ENCODE data around the gene GPR155. TPM values are rescaled to one million over a fixed set of nuclear protein-coding genes. Genes with fewer than 3 reads are reported as not detected.
A peak's percentile ranks its signal among the peaks of the same experiment; 100 is the strongest.

The GPR155 gene
- total RNA-seq, 1 donor from 2014 or later = 1.7 TPM

DNA sequence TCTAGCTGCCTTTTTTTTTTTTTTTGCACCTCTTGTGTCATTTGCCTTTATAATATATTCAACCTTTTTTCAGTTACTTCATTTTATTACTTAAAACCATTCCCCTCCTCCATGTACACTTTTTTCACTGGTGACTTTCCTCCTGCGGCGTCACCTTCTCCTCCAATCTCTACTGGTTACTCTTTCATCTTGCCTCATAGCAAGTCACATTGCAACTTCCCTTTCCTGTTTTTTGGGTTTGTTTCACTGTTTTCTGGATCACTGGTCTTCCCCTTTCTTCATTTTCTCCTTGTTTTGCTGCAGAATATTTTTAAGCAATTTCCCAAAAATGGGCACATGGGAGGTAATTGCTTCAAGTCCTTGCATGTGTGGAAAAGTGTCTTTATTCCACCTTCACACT, 37.7 kb upstream of the GPR155 start:
- no peak for DNase-seq (ENCODE audit: low read depth)
- no peak overlapping the region for H3K4me3 ChIP-seq (ENCODE audit: low read depth, low read length)
- TF ChIP-seq, protein P1, sequence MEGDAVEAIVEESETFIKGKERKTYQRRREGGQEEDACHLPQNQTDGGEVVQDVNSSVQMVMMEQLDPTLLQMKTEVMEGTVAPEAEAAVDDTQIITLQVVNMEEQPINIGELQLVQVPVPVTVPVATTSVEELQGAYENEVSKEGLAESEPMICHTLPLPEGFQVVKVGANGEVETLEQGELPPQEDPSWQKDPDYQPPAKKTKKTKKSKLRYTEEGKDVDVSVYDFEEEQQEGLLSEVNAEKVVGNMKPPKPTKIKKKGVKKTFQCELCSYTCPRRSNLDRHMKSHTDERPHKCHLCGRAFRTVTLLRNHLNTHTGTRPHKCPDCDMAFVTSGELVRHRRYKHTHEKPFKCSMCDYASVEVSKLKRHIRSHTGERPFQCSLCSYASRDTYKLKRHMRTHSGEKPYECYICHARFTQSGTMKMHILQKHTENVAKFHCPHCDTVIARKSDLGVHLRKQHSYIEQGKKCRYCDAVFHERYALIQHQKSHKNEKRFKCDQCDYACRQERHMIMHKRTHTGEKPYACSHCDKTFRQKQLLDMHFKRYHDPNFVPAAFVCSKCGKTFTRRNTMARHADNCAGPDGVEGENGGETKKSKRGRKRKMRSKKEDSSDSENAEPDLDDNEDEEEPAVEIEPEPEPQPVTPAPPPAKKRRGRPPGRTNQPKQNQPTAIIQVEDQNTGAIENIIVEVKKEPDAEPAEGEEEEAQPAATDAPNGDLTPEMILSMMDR (conservative IDR thresholded peaks at IDR 0.05; ENCODE audit: low read depth, low read length) = no peak

DNA sequence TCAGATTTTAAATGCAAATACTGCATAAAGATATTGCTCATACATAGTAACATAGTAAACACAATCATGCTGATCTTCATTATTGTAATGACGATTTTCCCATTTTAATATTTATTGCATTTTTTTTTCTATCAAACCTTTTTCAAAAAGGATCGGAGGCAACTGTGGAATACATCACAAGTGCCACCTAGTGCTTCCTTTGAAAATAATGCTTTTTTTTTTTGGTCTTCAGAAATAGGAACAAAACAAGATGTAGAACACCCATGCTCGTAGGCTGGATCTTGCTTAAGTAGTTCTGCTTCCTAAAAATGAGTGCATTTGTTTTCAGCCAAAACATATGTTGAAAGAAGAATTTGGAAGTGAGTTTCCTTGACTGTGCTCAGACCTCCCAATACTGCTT, 35.7 kb upstream of the GPR155 start:
- no peak overlapping the region for H3K4me3 ChIP-seq (ENCODE audit: low read depth, low read length)
- DNase-seq (ENCODE audit: low read depth) = no peak
- TF ChIP-seq, protein P1 (conservative IDR thresholded peaks at IDR 0.05; ENCODE audit: low read depth, low read length) = peak; percentile 56

DNA sequence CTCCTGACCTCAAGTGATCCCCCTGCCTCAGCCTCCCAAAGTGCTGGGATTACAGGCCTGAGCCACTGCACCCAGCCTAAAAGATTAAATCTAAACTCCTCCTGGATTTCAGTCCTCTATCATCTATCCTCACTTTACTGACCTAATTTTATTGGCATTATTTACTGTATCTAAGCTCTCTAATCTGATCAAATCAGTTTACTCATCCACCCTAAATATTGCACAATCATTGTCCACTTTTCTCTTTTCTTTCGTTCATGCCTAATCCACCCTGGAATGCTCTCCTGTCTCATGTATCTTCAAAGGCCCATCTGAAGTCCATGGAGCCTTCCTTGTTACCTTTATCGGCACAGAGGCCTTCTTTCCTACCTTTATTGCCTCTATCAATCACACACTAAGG, 31.6 kb upstream of the GPR155 start:
- no peak for DNase-seq (ENCODE audit: low read depth)
- no peak overlapping the region for H3K4me3 ChIP-seq (ENCODE audit: low read depth, low read length)
- TF ChIP-seq, protein P1 (conservative IDR thresholded peaks at IDR 0.05; ENCODE audit: low read depth, low read length) = no peak

DNA sequence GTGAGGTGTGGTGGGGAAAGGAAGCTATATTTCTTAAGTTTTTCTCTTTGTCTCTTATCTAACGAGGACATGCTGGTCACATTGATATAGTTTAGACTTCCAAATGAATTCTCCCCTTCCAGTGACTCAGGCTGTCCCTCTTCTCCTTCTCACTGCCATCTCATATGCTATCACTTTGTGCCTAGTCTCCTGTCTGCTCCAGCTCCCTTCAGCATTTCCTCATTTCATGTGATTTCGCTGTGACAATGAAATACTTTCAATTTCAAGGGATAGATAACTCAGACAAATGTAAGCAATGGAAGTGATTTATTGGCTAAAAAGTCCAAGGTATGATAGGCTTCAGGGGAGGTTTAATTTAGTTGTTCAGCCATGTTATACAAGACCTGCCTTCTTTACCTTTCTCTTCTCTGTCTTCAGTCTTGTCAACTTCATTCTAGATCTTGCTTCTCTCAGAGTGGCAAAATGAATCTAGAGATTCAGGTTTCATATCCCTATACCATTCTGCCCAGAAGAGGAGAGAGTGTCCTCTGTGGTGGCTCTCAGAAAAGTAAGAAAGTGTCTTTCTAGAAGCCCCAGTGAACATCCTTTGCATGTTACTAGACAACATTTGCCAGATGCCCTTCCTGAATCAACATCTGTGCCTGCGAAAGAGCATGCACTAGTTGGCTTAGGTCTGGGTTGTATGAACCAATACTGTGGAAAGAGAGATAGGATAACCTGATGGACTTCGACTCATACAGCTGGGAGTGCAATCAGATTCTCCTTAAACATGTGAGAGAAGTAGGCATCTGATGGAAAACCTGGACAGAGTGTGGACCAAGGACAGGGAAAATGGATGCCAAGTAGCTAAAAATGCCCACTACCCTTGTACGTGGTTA, 29.9 kb upstream of the GPR155 start:
- DNase-seq (ENCODE audit: low read depth) = no peak
- no peak overlapping the region for H3K4me3 ChIP-seq (ENCODE audit: low read depth, low read length)
- TF ChIP-seq, protein P1 (conservative IDR thresholded peaks at IDR 0.05; ENCODE audit: low read depth, low read length) = no peak

DNA sequence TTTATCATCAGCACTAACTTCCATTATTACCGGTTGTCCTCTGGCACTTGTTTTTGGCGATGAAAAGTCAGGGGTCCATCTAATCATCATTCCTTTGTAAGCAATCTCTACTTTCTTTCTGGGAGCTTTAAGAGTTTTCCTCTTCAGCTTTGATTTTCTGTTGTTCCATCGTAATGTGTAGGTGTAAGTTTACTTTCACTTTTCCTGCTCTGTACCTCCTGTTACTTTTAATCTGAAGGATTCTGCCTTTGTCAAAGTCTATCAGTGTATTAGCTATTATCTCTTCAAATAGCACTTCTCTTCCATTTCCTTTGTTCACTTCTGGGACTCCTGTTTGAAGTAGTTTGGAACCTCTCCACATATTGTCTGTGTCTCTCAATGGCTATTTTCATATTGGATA, 25.5 kb upstream of the GPR155 start:
- H3K4me3 ChIP-seq (ENCODE audit: low read depth, low read length) = no peak overlapping the region
- TF ChIP-seq, protein P1 (conservative IDR thresholded peaks at IDR 0.05; ENCODE audit: low read depth, low read length) = no peak
- no peak for DNase-seq (ENCODE audit: low read depth)

DNA sequence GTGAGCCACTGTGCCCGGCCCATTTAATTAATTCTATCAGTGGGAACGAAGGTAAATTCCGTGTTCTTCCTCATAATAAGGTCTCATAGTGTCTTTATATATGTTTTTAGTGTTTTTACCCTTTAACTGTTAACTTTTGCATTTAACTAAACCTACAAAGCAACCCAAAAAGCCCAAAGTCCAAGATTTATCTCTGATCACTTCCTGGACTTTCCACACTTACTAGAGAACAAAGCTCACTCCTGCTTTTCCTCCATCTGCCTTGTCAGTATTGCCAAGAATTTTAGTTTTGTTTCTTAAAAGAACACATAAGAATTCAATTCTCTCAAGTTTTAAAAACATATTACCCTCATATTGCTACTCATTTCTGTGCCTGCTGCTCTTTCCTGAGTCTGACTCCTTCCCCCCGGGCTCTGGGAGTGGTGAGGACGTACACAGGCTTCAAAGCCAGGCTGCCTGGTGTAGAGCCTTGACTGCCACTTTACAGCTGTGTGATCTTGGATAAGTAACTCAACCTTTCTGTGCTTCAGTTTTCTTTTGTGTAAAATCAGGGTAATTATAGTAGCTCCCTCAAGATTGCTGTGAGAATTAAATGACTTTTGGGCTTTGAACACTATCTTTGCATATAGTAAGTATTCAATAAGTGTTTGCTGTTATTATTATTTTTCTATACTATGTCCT, 24.9 kb upstream of the GPR155 start:
- TF ChIP-seq, protein P1 (conservative IDR thresholded peaks at IDR 0.05; ENCODE audit: low read depth, low read length) = no peak
- DNase-seq (ENCODE audit: low read depth) = no peak
- H3K4me3 ChIP-seq (ENCODE audit: low read depth, low read length) = no peak overlapping the region

Measured in epithelial cell of proximal tubule (primary cell).